PFSK-1 (cell line): Measurements from ENCODE around the gene OSTF1.

Experiments used
- POLR2AphosphoS5 ChIP-seq: IDR thresholded peaks from 2 replicates; pipeline ENCODE4 v1.6.1; 2012; ENCODE audit warnings: low read depth, mild to moderate bottlenecking, control low read depth, low read length, moderate library complexity
- SIN3A ChIP-seq: IDR thresholded peaks from 2 replicates; pipeline ENCODE4 v1.6.1; 2012; ENCODE audit warnings: mild to moderate bottlenecking, low read length, moderate library complexity, borderline replicate concordance; ENCODE audit not compliant: insufficient read depth
- TAF1 ChIP-seq: IDR thresholded peaks from 2 replicates; pipeline ENCODE4 v1.6.1; 2012; ENCODE audit warnings: low read length, control low read depth, borderline replicate concordance; ENCODE audit not compliant: insufficient read depth

- TF ChIP-seq TAF1 (no peak), POLR2AphosphoS5 (no peak), SIN3A (no peak)
Measured at GRCh38 chr9:75164573-75164972, 76.3 kb downstream of the OSTF1 start.
